IPS-18a (cell line): ENCODE measurements around the gene LOXL4.

ENCODE experiments used
- H3K27ac ChIP-seq: one replicate; pipeline ENCODE4 v1.5.1; 2013; ENCODE audit warnings: low read length
- H3K27me3 ChIP-seq: one replicate; pipeline ENCODE4 v1.6.1; 2013; ENCODE audit warnings: mild to moderate bottlenecking, low read length; ENCODE audit not compliant: control insufficient read depth, insufficient read depth
- H3K36me3 ChIP-seq: one replicate; pipeline ENCODE4 v1.6.1; 2013; ENCODE audit warnings: low read depth, low read length; ENCODE audit not compliant: control insufficient read depth
- H3K4me1 ChIP-seq: one replicate; pipeline ENCODE4 v1.6.1; 2013; ENCODE audit warnings: low read depth, low read length; ENCODE audit not compliant: control insufficient read depth
- H3K4me3 ChIP-seq: one replicate; pipeline ENCODE4 v1.5.1; 2013; ENCODE audit warnings: low read length
- H3K9ac ChIP-seq: one replicate; pipeline ENCODE4 v1.6.1; 2013; ENCODE audit warnings: mild to moderate bottlenecking, low read length, moderate library complexity
- H3K9me3 ChIP-seq: one replicate; pipeline ENCODE4 v1.6.1; 2013; ENCODE audit warnings: low read depth, low read length; ENCODE audit not compliant: control insufficient read depth

Gene LOXL4

DNA sequence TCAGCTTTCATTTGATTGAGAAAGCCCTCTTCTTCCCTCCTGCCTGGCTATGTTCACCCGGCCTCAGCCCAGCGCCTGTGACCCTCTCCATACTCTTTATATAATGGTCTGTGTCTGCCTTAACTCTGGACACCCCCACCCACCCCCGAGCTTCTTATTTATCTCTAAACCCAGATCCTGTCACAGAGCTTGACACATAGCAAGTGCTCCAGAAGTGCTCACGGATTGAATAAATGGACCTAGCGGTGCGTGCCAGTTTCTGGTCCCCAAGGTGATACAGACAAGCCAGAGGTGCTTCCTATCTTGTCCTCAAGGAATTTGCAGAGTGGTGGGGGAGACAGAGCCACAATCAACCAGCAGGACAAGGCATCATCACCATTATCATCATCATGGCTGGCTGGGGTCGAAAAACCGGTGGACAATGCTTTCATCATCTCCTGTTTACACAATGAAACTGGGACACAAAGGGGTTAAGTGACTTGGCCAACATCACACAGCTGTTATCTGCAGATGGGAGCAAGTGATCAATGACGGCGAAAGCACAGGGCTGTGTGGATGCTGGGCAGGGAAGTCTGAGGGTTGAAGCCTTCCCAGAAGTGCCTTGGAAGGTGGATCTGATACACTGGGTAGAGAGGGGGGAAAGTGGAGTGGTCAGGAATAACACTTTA lies 2.2 kb upstream of the LOXL4 start:
- Histone ChIP-seq H3K36me3 (no peaks in the 10 kb centered on the region), H3K4me3 (no peak overlapping the region), H3K4me1 (no peaks in the 10 kb centered on the region), H3K9ac (no peak overlapping the region), H3K9me3 (no peaks in the 10 kb centered on the region), H3K27ac (no peak overlapping the region), H3K27me3 (peaks cover 17% of the 10 kb centered on the region)

DNA sequence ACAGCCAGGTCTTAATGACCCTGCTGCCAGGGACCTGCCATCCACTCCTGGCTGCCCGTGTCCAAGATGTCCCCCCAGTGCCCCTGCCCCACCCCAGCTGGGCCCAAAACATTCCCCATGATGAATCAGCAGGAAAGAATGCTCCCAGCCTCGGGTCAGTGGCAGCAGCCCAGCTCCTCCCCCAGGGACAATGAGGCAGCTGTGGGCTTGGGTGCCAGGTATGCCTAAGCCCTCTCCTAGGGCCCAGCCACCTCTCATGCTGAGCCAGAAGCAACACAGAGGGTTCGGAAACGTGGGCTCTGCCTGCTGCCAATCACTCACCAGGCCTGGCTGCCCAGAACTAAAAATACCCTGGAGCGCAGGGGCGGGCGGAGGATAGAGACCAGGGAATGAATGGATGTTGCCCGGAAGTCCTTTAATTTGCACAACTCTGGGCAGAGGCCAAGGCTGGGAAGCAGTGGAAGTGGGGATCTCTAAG lies 1.5 kb upstream of the LOXL4 start:
- Histone ChIP-seq H3K4me1 (no peaks in the 10 kb centered on the region), H3K9me3 (no peaks in the 10 kb centered on the region), H3K27me3 (peaks cover 17% of the 10 kb centered on the region), H3K4me3 (no peak overlapping the region), H3K36me3 (no peaks in the 10 kb centered on the region), H3K27ac (no peak overlapping the region), H3K9ac (no peak overlapping the region)

DNA sequence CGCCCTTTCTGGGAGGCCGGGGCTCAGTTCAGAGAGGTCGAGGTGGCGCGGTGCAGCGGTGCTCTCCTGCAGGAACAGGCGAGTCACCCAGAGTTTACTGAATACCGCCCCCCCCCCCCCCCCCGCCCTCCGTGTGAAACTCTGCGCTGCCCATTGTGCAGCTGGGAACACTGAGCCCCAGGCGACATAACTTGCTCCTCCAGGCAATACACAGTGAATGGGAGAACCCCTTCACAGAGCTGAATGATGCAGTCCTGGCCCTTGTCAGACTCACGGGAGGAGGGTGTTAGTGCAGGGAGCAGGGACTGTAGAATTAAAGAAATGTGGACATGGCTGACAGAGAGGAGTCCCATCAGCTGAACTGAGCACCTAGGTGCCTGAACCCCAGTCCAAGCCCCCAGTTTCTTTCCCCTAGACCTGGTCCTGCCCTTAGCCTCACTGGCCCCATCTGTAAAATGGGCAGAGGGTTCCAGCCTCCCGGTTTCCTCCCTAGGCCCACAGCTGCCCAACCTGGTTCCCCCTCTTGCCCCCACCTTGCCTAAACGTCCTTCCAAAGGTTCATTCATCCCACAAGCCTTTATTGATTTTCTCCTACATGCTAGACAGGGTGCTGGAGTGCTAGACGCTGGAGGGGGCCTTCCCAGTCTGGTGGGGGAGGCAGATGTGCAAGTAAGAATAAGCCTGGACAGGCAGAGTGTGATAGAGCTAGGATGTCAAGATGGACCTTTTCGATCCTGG lies 869 bp upstream of the LOXL4 start:
- Histone ChIP-seq H3K27ac (no peak overlapping the region), H3K9ac (no peak overlapping the region), H3K4me3 (peak overlapping the region; percentile 43), H3K4me1 (no peaks in the 10 kb centered on the region), H3K9me3 (no peaks in the 10 kb centered on the region), H3K27me3 (peaks cover 17% of the 10 kb centered on the region), H3K36me3 (no peaks in the 10 kb centered on the region)

DNA sequence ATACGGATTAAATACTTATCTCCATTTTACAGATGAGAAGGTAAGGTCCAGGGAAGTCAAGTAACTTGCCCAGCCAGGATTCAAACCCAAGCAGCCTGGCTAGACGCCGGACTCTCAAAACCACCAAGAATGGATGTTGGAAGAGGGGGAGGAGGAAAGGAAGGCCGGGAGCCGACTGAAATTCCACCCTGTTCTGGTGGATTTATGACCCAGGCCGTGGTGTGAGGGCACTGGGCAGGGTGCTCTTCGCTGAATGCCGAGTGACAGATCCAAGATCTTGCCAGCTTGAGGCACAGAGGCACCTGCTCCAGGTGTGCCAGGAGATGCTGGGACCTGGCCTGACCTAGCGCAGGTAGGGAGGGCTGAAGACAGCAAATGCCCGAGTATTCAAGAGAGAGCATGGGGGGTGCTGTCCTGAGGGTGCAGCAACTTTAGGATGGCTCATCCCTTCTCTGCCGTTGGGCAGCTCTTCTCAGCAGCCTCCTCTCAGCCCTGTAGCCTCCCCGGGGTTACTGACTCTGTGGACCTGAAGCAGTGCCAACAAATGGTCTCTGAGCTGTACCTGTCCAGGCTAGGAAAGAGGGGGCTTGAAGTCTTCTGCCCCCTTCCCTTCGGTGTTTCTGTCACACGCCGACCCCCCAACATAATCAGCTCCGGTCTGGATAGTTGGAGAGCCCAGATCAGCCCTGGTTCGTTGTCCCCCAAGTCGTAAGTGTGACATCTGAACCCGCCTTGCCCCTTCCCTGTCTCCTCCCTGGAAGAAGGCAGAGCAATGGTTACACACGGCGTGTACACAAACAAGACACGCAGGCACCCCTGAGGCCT lies 713 bp downstream of the LOXL4 start:
- Histone ChIP-seq H3K4me3 (peak overlapping the region; percentile 41), H3K4me1 (no peaks in the 10 kb centered on the region), H3K27ac (no peak overlapping the region), H3K36me3 (no peaks in the 10 kb centered on the region), H3K27me3 (peaks cover 17% of the 10 kb centered on the region), H3K9ac (no peak overlapping the region), H3K9me3 (no peaks in the 10 kb centered on the region)

DNA sequence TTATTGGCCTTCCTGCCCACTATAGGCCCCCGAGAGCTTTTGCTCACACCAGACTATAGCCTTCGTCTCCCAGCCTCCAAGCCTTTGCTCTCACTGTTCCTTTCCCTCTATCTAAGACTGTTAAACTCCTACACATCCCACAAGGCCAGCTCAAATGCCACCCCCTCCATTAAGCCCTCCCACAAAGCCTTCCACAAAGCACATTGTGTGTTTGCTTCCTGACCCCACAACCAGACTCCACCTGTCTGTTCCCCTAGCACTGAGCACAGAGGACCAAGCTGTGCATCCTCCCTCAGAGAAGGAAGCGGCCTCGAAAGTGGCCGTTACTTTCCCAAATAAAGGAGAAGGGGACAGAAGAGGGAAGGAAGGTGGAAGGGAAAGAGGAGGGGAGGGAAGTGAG lies 1.3 kb downstream of the LOXL4 start:
- Histone ChIP-seq H3K27ac (no peak overlapping the region), H3K27me3 (peaks cover 17% of the 10 kb centered on the region), H3K9me3 (no peaks in the 10 kb centered on the region), H3K9ac (no peak overlapping the region), H3K4me1 (no peaks in the 10 kb centered on the region), H3K4me3 (no peak overlapping the region), H3K36me3 (no peaks in the 10 kb centered on the region)

DNA sequence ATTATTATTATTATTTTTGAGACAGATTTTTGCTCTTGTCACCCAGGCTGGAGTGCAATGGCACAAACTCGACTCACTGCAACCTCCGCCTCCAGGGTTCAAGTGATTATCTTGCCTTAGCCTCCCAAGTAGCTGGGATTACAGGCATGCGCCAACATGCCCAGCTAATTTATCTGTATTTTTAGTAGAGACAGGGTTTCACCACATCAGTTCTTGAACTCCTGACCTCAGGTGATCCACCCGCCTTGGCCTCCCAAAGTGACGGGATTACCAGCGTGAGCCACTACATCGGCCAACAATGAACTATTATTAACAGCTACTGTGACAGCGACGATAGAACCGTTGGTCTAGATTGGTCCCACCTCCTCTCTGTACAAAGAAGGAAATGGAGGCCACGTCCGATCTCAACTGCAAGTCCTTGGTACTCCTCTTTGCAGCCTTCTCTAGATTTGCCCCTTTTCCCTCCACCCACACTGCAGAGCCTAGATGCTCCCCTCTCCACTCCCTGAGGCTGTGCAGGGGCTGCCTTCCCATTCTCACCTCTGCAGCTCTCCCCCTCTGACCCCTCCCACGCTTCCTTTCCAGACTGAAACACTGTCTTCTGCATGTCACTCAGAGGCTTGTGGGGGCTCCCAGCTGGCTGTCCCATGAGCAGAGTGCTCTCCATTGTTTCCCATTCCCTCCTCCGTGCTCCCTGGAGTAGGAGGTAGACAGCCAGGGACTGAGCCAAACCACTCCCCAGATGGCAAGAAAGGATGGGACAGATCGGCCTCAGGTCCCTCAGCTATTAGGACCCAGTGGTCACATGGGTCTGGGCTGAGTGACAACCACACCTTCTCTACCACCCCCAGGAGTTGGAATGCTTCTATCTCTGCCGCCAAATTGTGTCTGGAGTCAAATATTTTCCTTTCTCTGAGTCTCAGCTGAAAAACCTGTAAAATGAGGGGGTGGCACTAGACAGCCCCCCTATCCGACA lies 2.3 kb downstream of the LOXL4 start:
- H3K27ac ChIP-seq: no peak overlapping the region
- H3K36me3 ChIP-seq: no peaks in the 10 kb centered on the region
- no peaks in the 10 kb centered on the region for H3K4me1 ChIP-seq
- no peak overlapping the region for H3K4me3 ChIP-seq
- H3K9me3 ChIP-seq: no peaks in the 10 kb centered on the region
- no peak overlapping the region for H3K9ac ChIP-seq
- peaks cover 17% of the 10 kb centered on the region for H3K27me3 ChIP-seq

DNA sequence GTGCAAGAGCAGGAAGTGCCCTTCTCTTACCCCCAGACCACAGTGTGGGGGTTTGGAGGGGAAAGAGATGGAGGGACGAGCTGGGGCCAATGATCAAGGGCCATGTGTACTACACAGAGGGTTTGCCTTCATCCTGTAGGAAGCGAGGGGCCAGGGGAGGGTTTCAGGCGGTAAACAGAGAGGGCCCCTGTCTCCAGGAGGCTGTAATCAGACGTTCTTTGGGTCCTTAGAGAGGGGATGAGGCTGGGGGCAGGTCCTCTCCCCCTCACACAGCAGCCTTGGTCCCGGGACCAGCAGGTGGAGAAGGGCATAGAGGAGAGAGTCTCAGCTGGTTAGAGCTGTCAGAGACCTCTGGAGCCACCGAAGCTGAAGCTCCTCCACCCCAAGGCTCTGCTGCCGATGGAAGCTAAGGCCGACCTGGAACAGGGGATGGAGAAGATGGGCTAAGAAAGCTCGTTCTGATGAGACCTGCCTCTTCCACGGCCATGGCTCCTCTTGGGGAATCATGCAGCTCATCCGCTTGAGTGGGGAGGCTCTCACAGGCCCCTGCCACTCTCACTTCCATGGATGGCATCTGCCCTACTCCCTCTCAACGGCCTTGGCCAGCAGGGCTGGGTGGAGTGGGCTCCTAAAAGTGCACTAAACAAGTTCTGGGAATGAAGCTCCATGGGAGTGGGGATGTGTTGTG lies 3.5 kb downstream of the LOXL4 start:
- Histone ChIP-seq H3K9me3 (no peaks in the 10 kb centered on the region), H3K4me3 (no peak overlapping the region), H3K27ac (no peak overlapping the region), H3K9ac (no peak overlapping the region), H3K27me3 (peaks cover 17% of the 10 kb centered on the region), H3K36me3 (no peaks in the 10 kb centered on the region), H3K4me1 (no peaks in the 10 kb centered on the region)

DNA sequence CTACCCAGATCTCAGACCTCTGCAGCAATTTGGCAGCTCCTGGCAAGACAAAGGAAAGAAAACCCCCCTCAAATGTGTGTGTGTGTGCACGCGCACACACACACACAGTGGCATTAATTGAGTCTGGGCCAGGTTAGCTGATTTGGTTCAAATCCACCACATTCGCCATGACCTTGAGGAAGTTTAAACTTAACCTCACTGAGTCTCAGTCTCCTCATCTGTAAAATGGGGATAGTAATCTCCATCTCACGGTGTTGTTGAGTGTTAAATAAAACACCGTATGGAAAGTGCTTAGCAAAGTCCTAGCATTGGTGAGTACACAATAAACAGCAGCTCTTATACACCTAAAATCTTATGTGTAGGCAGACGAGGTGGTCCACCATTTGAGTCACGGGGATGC lies 4.9 kb downstream of the LOXL4 start:
- H3K36me3 ChIP-seq: no peaks in the 10 kb centered on the region
- H3K27ac ChIP-seq: no peak overlapping the region
- H3K4me3 ChIP-seq: no peak overlapping the region
- H3K9me3 ChIP-seq: no peaks in the 10 kb centered on the region
- H3K27me3 ChIP-seq: peaks cover 12% of the 10 kb centered on the region
- no peak overlapping the region for H3K9ac ChIP-seq
- H3K4me1 ChIP-seq: no peaks in the 10 kb centered on the region

DNA sequence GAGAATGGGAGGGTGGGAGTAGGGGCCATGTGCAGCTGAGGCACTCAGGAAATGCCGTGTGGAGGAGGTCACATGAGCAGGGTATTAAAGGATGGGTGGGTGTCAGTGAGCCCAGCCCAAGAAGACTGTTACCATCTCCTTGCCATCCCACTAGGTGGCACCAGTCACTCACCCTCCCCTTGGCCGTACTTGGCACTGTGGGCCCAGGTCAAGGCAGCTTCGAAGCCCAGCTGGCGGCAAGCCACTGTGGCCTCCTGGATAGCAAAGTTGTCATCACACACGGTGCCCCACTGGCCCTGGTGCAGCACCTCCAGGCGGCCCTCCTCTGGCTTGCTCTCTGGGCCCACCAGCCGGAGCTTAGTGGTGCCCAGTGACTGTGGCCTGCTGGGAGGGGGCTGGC lies 5.4 kb downstream of the LOXL4 start:
- Histone ChIP-seq H3K36me3 (no peaks in the 10 kb centered on the region), H3K27ac (no peak overlapping the region), H3K4me3 (no peak overlapping the region), H3K9me3 (no peaks in the 10 kb centered on the region), H3K27me3 (peaks cover 8% of the 10 kb centered on the region), H3K4me1 (no peaks in the 10 kb centered on the region), H3K9ac (no peak overlapping the region)

DNA sequence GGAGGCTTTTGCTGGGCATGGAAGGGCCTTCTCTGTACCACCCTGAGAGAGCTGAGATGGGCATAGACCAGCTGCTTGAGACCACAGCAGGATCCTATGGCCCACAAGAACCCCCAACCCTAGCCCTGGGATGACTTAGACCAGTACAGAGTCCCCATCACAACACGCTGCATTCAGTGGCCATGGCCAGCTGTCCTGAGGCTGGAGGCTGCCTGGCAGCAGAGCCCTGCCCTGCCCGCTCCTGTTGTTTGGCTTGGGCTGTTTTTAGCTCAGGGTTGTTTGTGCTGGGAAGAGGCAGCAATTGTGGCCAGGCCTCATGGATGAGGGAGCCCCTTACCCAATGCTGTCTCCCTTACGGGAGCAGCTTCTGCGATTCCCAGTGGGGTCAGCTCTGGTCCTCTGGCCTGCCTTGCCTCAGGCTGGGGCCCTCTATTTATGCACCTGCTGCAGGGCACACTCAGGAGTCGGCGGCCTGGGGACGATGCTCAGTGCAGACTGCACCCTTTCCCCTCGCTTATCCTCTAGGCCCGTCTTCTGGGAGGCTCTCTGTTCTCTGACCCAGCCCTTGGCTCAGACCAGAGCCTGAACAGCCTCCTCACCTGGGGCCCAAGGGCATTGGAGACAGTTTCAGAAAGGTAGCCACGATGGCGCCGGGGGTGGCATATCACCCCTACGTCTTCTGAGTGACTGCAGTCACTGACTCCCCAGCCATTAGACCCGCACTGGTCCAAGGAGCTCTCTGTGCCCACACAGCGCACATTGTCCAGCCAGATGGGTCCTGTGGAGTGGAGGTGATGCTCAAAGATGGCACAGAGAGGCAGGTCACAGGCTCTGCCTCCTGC lies 6.3 kb downstream of the LOXL4 start:
- no peaks in the 10 kb centered on the region for H3K36me3 ChIP-seq
- H3K4me1 ChIP-seq: no peaks in the 10 kb centered on the region
- H3K9ac ChIP-seq: no peak overlapping the region
- no peaks in the 10 kb centered on the region for H3K9me3 ChIP-seq
- H3K27me3 ChIP-seq: peaks cover 2% of the 10 kb centered on the region
- no peak overlapping the region for H3K4me3 ChIP-seq
- no peak overlapping the region for H3K27ac ChIP-seq
